IMR-90 (cell line): ENCODE data around the gene SEMA3E.

Experiments used
- CHD1 ChIP-seq: IDR thresholded peaks from 2 replicates; pipeline ENCODE4 v1.6.1; 2012; ENCODE audit warnings: low read depth, low read length, improper control_type of control experiment
- MAFK ChIP-seq: IDR thresholded peaks from 2 replicates; pipeline ENCODE4 v1.6.1; 2012; ENCODE audit warnings: low read depth, low read length, improper control_type of control experiment
- MXI1 ChIP-seq: IDR thresholded peaks from 2 replicates; pipeline ENCODE4 v1.6.1; 2012; ENCODE audit warnings: low read depth, mild to moderate bottlenecking, low read length, moderate library complexity, borderline replicate concordance
- POLR2A ChIP-seq: IDR thresholded peaks from 2 replicates; pipeline ENCODE4 v1.6.1; 2012; ENCODE audit warnings: mild to moderate bottlenecking, low read depth, low read length
- RAD21 ChIP-seq: IDR thresholded peaks from 2 replicates; pipeline ENCODE4 v1.6.1; 2012; ENCODE audit warnings: low read length, improper control_type of control experiment
- RCOR1 ChIP-seq: IDR thresholded peaks from 2 replicates; pipeline ENCODE4 v1.6.1; 2012; ENCODE audit warnings: mild to moderate bottlenecking, low read length, improper control_type of control experiment; ENCODE audit not compliant: insufficient replicate concordance
- RFX5 ChIP-seq: IDR thresholded peaks from 2 replicates; pipeline ENCODE4 v1.8.0; 2012; ENCODE audit warnings: low read depth, mild to moderate bottlenecking, low read length, moderate library complexity
- SMC3 ChIP-seq: fragments of 150-350 bp; IDR thresholded peaks from 2 replicates; pipeline ENCODE4 v1.6.1; 2016; ENCODE audit warnings: low read depth, mild to moderate bottlenecking, antibody characterized with exemption, low read length, moderate library complexity
- TF ChIP-seq, protein P1 (sequence below): conservative IDR thresholded peaks from 2 replicates; pipeline ENCODE4 v1.5.1; 2012; ENCODE audit warnings: mild to moderate bottlenecking, low read depth, low read length, improper control_type of control experiment
- TF ChIP-seq, protein P2 (sequence below): fragments of 150-350 bp; IDR thresholded peaks from 2 replicates; pipeline ENCODE4 v1.6.1; 2017; ENCODE audit warnings: mild to moderate bottlenecking, antibody characterized with exemption, low read length, low read depth
- TF ChIP-seq, protein P3 (sequence below): fragments of 150-350 bp; IDR thresholded peaks from 2 replicates; pipeline ENCODE4 v1.6.1; 2016; ENCODE audit warnings: low read depth, mild to moderate bottlenecking, low read length, moderate library complexity, borderline replicate concordance

DNA sequence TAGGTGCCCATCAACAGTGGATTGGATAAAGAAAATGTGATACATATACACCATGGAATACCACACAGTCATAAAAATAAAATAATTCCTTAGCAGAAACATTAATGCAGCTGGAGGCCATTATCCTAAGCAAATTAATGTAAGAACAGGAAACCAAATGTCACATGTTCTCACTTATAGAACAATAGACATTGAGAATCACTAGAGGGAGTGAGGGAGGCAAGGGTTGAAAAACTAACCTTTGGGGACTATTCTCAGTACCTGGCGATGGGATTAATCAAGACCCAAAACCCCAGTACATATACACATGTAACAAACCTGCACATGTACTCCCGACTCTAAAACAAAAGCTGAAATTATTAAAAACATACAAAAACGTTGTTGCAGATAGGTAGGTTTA is 222.6 kb downstream of the SEMA3E start:
- TF ChIP-seq, protein P1, sequence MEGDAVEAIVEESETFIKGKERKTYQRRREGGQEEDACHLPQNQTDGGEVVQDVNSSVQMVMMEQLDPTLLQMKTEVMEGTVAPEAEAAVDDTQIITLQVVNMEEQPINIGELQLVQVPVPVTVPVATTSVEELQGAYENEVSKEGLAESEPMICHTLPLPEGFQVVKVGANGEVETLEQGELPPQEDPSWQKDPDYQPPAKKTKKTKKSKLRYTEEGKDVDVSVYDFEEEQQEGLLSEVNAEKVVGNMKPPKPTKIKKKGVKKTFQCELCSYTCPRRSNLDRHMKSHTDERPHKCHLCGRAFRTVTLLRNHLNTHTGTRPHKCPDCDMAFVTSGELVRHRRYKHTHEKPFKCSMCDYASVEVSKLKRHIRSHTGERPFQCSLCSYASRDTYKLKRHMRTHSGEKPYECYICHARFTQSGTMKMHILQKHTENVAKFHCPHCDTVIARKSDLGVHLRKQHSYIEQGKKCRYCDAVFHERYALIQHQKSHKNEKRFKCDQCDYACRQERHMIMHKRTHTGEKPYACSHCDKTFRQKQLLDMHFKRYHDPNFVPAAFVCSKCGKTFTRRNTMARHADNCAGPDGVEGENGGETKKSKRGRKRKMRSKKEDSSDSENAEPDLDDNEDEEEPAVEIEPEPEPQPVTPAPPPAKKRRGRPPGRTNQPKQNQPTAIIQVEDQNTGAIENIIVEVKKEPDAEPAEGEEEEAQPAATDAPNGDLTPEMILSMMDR: no peak
- no peak for TF ChIP-seq POLR2A
- no peak for TF ChIP-seq RCOR1
- TF ChIP-seq, protein P2, sequence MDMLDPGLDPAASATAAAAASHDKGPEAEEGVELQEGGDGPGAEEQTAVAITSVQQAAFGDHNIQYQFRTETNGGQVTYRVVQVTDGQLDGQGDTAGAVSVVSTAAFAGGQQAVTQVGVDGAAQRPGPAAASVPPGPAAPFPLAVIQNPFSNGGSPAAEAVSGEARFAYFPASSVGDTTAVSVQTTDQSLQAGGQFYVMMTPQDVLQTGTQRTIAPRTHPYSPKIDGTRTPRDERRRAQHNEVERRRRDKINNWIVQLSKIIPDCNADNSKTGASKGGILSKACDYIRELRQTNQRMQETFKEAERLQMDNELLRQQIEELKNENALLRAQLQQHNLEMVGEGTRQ: no peak
- TF ChIP-seq CHD1: no peak
- TF ChIP-seq, protein P3, sequence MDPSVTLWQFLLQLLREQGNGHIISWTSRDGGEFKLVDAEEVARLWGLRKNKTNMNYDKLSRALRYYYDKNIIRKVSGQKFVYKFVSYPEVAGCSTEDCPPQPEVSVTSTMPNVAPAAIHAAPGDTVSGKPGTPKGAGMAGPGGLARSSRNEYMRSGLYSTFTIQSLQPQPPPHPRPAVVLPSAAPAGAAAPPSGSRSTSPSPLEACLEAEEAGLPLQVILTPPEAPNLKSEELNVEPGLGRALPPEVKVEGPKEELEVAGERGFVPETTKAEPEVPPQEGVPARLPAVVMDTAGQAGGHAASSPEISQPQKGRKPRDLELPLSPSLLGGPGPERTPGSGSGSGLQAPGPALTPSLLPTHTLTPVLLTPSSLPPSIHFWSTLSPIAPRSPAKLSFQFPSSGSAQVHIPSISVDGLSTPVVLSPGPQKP: no peak
- no peak for TF ChIP-seq SMC3
- no peak for TF ChIP-seq RFX5
- TF ChIP-seq RAD21: no peak
- no peak for TF ChIP-seq MXI1
- no peak for TF ChIP-seq MAFK
